Stimulated activated CD4-positive, alpha-beta T cell treated with anti-CD3 and anti-CD28 coated beads, Interleukin-15, amount 100 ng/mL, for 1 hour (primary cell): ENCODE measurements around the gene TELO2.

Experiments used
- DNase-seq, 2 donors: peaks; one replicate each; pipeline ENCODE4 v3.0.0-alpha.2; 2020; ENCODE audit warnings: low read depth in 1 of 2, low spot score in 1 of 2

TELO2 gene

DNA sequence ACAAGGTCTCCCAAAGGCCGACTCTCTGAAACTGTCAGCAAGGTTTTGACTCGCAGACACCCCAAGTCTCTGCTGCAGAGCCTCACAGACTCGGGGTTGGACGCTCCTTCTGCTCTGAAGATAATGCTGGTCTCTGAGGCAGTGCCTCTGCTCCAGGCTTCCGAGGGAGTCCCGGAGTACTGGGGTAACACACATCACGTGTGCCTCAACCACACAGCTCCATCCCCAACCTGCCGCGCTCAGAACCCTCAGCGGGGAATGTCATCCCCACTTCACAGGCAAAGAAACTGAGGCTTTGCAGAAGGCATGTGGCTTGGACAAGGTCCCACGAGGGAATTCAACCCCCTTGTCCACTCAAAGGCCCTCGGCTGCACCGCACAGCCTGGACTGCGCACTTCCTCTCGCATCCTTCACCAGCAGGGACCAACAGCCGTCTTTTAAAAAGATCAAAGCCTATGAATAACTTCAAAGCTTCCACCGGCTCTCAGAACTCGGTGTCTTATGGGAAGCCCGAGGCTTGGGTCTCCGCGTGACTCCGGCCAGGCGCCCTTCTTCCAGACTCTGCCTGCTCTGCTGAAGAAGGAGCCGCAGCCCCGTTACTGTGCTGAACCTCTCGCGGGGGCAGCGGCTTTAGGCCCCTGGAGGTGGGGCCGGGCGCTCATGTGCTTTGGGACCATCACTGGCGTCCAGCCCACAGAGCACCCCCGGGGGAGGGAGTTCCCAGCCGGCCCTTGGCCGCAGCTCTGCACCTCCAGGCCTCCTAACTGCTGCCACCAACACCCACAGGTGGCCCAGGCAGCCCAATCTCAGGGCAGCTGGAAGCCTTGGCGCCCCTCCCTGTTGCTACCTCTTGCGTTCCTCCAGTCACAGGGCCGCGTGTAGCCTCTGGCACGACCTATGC lies 42.5 kb downstream of the TELO2 start:
- no peak for DNase-seq

DNA sequence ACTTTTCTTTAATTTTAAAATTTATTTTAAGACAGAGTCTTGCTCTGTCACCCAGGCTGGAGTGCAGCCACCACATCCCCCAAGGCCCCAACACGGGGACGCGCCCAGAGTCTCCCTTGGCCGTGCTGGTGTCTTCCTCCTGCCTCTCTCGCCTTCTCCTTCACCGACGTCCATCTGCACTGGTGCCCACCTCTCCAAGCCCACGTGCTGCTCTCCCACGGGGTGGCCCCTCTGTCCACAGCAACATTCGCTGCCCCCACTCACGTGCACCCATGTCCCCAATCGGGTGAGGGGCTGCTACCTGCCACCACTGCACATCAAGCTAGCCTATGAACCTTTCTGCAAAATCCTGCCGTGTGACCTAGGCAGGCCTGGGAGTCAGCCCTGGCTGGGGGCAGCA lies 43.4 kb downstream of the TELO2 start:
- no peak for DNase-seq

DNA sequence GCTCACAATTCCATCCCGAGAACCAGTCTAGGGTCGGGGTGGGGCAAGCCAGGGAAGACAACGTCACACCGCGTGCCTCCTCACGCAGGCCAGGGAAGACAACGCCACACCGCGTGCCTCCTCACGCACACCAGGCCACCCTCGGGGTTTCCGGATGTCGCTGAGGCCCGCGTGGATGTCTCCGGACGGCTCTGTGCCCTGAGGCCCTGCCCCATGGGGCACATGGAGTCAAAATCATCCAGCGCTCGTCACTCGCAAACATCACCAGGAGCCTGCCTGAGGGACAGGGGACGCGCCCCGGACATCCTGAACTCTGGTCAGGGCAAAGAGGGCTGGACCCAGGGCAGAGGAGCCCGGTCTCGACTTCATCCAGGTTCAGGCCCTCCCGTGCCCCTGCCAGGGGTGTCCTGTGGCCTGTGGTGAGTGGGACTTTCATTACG lies 44.0 kb downstream of the TELO2 start:
- DNase-seq = no peak

DNA sequence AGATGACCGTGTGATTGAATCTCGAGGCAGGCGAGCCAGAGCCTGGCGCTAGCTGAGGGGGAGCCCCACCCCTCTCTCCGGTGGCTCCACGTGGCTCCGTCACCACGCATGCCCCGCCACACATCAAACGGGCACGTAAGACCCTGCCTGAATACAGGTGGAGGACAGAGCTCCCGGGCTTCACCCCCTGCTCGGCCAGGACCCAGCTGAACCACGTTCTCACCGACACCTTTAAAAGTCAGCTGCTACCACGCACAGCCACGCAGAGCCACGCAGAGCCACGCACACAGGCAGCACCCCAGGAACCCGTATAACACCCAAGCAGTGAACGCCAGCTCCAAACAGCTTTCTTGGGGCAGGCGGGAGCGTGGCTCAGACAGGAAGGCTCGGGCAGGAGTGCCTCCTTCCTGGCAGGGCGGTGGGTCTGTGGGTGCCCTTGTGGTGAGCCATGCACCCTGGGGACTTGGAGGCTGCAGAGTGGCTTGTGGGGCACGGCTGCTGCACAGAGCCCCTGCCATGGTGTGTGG lies 44.7 kb downstream of the TELO2 start:
- DNase-seq = no peak

DNA sequence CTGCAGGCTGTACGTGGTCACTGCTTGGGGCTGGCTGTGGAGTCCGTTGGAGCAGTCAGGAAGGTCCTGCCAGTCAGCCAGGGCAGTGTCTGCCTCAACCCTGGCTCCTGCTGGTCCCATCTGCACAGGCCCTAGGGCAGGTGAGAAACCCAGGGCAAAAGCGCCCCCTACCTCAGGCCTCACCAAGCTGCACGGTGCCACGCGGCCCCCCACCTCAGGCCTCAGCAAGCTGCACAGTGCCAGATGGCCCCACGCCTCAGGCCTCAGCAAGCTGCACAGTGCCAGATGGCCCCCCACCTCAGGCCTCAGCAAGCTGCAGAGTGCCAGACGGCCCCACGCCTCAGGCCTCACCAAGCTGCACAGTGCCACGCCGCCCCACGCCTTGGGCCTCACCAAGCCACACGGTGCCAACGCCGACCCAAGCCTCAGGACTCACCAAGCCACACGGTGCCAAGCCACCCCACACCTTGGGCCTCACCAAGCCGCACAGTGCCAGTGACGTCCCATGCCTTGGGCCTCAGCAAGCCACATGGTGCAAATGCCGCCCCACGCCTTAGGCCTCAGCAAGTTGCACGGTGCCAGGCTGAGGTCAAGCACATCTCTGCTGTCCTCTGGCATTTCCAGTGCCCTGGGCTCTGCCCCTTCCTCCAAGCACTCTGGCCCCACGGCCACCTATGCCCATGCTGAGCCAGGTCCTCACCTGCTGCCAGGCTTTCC lies 45.8 kb downstream of the TELO2 start:
- DNase-seq = no peak

DNA sequence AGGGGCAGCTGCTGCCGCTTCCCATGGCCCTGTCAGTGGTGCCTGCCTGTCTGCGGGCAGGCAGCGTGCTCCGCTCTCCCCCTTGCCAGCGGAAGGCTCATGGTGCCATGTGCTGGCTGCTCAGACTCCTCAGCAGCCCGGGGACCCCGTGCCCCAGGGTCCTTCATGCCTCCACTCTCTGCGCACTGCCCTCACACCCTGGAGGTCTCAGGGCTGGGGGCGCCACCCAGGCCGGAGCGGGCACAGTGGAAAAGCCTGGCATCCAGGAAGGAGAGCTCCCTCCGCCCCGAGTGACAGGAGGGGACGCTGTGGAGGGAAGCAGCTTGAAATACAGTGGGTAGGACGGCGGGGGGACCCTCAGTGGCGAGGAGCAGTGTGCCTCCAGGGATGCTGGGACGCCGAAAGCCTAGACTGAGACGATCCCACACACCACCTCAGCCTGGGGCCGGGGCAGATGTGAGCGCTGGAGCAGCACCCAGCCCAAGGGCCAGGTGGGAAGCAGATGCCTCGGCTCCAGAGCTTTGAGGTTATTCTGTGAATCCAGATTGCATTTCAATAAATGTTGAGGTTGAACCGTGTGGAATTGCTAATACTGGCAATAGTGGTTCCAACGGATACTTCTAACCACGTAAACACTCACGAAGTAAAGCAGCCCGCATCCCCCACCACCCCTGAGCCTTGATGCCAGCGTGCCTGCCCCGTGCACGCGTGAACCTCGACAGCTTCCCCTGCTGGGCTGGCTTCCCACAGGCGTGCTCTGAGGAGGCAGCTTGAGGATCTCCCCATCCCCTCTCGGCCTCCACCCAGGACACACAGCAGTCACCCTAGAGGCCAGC lies 46.8 kb downstream of the TELO2 start:
- no peak for DNase-seq

DNA sequence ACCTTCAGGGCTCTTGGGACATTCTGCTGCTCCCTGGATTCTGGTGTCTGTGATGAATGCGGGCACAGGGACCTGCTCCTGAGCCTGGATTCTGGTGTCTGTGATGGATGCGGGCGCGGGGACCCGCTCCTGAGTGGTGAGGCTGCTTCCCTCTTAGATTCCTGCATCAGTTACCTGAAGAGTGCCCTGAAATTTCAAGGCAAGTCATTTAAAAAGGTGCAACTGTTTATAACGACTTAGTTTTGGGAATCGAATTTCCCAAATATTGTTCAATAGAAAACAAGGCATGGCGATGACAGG lies 47.3 kb downstream of the TELO2 start:
- DNase-seq = no peak

DNA sequence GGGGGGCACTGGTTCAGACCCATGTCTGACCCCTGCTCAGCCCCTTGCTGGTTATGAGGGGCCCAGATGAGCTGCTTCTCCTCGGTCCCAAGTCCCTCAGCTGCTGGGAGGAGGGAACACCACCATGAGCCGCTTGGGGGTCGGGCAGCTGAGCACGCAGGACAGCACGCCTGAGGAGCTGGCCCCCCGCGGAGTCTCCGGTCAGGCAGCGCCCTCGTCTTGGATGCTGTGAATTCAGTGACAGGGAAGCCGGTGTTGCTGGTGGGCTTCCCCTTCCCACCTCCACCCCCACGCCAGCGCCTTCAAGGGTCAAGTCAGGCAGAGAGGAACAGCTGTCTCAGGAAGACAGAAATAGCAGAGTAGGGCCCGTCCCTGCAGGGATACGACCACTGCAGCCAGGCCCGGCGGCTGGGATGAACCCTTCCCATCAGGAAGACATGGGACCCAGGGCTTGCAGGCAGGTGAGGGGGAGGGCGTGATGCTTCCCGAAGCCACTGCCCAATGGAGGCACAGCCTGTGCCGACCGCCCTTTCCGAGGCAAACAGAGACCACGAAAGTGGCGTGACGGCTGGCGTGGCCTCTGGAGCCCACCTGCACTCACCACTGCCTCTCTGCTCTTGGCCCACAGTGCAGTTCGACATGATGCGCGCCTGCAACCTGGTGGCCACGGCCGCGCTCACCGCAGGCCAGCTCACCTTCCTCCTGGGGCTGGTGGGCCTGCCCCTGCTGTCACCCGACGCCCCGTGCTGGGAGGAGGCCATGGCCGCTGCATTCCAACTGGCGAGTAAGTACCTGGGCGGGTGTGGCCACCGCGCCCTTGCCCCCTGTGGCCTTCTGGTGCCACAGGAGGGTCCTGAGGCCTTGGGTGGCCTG lies 48.4 kb downstream of the TELO2 start:
- DNase-seq = no peak

DNA sequence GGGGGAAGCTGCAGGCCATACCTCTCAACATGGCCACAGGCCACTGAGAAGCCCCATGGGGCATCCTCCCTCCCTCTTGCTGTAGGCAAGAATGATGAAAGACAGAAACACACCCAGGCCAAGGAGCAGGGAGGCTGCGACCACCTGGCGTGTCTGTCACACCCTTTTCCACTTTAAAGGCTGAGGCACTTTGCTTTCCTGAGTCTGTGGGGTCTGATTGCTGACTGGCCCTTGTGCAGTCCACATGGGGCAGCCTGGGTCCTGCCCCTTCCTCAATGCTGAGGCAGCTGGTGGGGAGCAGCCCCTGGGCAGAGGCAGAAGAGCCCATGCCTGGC lies 49.0 kb downstream of the TELO2 start:
- no peak for DNase-seq

DNA sequence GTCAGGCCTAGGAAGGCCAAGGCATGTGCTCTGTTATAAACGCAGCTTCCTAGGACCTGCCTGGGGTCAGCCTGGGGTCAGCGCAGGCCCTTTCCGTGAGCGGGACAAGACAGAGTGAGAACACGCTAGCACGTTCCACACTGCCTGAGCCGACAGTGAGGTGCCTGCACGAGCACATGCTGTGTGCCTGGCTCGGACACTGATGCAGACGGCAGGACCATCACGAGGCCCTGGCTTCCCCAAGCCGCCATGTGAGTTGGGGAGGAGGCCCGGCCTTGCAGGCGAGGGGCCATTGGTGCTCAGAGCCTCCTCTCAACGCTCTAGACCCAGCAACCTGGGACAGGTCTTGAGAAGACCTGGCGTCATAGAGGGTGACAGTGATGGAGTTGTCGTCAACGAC lies 49.4 kb downstream of the TELO2 start:
- no peak for DNase-seq

DNA sequence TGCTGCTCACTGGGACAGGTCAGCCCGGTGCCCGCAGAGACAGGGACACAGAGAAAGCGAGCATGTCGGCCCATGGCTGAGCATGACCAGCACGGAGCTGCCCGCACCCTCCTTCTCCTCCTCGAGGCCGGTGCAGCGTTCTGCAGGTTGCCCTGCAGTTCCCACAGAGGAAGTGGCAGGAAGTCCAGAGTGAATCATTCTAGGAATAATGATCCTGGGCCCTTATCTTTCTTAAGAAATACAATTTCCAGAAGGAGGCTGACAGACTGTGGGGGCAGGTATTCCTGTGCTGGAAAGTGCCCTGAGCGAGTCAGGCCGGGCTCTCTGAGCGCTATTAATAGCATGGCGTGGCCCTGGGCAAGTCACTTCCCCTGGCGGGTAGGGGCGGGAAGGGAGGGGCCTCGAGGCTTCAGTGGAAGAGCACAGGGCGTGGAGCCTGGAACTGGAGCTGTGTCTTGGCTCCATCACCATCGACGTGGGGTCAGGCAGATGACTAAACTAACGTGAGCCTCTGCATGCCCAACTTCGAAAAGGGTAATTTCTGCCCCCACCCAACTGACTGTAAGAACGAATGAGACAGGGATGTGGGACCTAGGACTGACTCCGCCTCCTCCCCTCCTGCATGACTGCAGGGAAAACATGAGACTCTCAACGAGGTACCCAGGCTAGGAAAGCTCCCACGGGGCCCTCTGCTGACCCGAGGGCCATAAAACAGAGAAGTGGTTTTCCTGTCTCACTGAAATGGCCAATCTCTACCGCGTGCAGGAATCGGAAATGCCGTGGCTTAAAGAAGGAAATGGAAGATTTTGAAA lies 50.1 kb downstream of the TELO2 start:
- DNase-seq = peak in 1 of 2 donors; percentile 44

DNA sequence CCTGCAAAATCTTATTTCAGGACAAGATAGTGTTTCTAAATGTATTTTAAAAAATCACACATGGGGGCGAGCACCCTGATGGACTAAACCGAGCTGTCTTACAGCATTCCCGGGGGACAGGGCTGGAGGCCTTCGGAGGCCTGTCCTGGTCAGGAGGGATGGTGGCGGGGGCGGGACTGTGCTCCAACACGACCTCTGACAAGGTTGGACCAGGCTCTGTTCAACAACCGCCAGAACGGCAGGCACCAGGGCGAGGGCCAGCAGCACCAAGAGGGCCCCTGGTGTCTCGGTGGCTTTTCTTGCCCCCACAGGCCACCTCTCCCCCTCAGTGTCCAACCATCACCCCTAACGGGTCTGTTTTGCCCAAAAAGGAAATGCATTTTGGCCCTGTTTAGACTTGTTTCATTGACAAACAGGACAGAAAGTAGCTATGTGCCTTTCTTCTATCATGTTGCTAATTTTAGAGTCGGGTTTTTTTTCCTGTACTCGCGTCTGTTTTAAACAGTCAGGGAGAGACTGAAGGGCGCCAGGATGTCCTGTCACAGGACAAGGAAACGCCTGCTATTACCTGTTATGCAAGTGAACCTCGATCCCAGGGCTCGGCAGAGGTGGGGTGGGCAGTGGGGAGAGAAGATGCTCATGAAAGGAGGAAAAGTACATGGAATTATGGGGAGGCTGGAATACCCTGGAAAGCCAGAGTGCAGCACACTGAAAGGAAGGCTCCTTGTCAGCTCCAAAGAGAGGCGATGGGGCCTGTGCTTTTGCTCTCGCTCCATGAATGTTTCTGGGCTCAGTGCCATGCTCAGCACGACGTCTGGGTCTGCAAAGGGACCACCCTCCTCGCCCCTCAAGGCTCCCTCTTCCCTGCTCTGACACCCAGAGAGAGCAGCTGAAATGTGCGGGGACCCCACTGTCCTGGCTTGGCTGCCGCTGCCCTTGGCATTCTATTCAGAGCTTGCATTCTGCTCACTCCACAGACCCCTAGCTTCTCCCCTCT lies 52.2 kb downstream of the TELO2 start:
- DNase-seq = no peak

DNA sequence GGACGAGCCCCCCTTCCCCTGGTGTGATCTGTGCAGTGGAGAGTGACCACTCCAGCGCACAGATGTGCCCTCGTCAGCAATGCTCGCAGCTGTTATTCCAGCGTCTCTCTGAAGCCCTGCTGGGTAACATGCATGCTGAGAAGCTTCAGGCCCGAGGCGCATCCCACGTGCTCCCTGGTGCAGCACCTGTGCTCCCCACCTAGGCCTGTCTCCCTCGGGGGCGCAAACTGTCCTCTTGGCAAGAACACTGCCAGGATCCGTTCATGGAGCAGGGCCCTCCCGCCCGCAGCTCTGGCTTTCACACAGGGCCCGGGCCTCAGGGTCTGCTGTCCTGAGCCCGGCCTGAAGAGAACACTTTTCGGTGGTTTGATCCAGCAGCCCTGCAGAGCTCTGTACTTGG lies 53.3 kb downstream of the TELO2 start:
- DNase-seq = no peak

DNA sequence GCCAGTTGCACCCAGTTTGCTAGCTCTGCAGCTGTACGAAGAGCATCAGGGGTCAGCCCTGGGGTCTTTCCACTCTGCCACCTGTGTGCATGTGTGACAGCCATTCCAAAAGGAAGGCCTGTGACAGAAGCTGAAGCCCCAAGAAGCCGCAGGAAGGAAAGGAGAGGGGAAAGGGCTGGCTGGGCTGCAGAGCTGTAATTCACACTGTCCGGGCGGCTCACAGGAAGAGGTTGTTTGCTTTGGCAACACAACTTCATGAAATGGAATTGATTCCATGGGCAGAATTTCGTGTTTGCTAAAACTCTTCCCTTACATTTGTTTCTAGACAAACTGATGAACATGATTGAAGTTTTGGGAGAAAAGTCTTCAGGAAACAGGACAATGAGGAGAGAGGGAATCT lies 55.1 kb downstream of the TELO2 start:
- DNase-seq = no peak

DNA sequence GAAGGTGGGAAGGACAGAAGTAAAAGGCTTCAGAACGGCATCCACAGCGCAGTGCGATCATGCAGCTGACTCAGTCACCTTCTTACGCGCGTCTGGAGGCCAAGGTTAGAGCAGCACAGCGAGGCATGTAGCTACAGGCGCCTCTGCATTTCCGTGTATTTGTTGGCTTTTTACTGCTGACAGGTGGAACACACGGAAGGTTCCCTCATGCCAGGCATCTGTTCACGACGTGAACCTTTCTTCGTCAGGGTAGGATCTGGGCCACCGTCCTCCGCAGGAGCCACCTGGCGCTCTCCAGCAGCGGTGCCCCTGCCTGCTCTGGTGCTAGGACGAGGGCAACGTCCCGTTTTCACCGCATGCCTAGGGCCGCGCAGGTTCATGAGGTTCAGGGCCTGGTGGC lies 55.6 kb downstream of the TELO2 start:
- DNase-seq = no peak

DNA sequence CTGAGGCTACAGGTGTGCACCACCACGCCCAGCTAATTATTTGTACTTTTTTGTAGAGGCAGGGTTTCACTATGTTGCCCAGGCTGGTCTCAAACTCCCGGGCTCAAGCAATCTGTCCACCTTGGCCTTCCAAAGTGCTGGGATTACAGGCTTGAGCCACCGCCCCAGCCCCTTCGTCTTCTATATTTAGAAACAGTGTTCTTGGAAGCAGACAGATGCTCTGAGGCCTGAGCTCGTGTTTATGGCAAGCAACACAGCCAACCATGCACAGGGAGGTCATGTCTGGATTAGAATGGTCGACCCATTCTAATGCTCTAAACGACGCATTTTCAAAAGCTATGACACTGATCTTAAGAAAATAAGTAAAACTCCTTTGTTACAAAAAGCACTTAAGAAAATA lies 56.9 kb downstream of the TELO2 start:
- DNase-seq = no peak

DNA sequence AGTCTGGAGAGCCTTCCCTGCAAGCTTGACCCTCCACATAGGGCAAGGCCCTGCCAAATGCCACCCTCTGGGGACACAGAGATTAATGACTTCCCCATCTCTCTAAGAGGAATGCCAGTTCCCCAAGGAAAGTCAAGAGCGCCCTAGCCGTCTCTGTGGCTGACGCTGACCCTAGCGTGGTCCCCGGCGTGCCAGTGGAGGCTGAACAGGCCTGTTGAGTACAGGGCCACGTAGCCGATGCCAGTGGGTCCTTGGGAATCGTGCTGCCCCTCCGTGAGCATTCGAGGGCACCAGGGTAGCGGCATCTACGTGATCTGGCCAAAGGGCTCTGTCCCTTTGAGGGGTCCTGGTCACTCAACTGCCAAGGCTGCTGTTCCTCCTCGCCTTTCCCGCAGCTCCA lies 57.5 kb downstream of the TELO2 start:
- DNase-seq = no peak

DNA sequence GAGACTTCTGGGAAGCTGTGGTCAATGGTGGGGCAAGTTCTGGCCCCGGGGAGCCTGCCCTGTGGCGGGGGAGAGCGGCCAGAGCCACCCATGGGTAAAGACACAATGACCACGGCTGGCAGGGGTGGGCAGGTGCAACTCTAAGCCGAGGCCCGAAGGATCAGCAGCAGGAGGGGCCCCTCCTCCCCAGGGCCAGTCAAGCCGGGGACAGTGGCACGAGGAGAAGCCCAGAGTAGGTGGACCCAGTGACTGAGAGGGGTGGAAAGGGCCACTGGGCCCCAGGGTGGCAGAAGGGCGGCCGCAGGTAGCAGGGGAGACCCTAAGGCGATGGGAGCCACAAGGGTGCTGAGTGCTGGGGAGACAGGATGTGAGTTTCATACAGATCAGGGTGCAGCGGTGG lies 58.0 kb downstream of the TELO2 start:
- no peak for DNase-seq

DNA sequence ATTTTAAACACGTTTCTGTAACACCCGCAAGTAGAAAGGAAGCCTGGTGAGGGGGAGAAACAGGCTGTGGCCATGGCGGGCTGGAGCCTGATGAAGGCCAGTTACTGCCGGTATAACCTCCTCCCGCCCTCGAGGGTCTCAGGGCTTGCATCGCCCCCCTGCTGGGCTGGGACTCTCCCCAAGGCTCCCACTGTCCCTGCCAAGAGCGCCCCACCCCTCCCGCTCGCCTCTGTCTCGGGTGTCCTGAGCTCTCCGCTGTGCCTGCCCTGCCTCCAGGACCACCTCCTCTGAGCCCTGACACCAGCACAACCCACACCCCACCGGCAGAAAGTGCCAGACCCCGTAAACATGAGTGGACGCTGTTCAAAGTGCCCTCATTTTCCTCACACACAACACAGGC lies 59.0 kb downstream of the TELO2 start:
- DNase-seq = no peak
